AML-193 (cell line): ENCODE results near the gene TEK.
"Not testable (repeated sequence)": the region's sequence is repeated elsewhere in the genome, so short reads cannot be mapped to it uniquely, and the experiment has no call there.

ENCODE experiments used
- DNase-seq, 2 experiments: peaks; one replicate each; lab custom pipeline; 2025; lab: John Stamatoyannopoulos, UW

Gene TEK

DNA sequence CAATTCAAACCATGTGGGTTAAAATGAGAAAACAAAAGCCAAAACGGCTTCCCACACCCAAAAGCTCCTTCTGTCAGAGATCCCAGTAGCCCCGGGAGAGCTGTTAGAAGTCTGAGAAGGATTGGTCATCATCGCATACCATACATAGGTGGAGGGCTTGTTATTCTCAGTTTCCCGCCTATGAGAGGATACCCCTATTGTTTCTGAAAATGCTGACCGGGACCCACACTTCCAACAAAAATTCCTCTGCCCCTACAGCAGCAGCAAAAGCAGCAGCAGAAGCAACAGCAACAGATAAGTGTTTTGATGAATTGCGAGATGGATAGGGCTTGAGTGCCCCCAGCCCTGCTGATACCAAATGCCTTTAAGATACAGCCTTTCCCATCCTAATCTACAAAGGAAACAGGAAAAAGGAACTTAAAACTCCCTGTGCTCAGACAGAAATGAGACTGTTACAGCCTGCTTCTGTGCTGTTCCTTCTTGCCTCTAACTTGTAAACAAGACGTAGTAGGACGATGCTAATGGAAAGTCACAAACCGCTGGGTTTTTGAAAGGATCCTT lies at the start of gene TEK:
TSS of gene TEK (plus strand) at position 245 of the 561 bp plus-strand sequence. CDS start 366 bp downstream, outside the sequence.
- DNase-seq, result no peak

GRCh38 chr9:27059412-27059811 lies 49.6 kb upstream of the TEK start:
- DNase-seq, result no peak

GRCh38 chr9:27059907-27060306 lies 49.1 kb upstream of the TEK start:
- DNase-seq, result no peak

DNA sequence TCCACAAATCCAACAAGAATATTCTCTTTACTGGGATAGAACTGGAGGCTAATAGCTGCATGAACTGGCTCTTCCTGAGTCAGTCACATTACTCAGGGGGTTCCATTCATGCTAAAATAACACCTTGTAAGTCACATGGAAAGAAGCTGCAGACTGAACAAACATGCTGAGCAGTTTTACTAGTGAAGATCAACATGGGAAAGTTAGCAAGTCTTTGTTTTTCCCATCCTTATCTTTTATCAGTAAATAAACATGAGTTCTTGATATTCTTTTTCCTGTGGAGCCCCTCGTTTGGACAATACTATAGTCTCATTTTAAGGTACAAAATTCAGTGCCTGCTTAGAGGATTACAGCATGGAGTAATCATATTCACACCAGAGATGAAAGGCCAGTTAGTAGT lies 43.7 kb upstream of the TEK start:
- DNase-seq, result no peak

GRCh38 chr9:27073841-27074728 lies 34.9 kb upstream of the TEK start:
- DNase-seq, result no peak

DNA sequence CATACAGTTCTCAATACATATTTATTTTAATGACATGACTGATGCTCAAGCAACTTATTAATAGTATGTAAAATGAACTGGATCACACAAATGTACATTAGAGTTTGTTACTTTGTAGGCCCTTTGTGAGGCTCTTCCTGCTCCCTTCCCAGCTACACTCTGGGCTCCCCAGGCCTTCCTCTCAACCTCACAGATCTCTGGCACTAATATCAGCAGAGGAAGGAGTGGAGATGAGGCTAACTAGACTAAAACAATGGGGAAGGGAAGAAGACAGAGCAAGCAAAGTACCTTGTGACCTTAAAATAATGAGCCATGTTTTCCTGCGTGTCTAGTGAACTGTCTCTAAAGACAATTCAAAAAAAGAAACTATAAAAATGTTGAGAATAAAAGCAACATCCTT lies 30.3 kb upstream of the TEK start:
- DNase-seq, result no peak

GRCh38 chr9:27085456-27085855 lies 23.6 kb upstream of the TEK start:
- no peak for DNase-seq

- DNase-seq, result no peak
These were observed 22.0 kb upstream of the TEK start for GRCh38 chr9:27086818-27087680.

DNA sequence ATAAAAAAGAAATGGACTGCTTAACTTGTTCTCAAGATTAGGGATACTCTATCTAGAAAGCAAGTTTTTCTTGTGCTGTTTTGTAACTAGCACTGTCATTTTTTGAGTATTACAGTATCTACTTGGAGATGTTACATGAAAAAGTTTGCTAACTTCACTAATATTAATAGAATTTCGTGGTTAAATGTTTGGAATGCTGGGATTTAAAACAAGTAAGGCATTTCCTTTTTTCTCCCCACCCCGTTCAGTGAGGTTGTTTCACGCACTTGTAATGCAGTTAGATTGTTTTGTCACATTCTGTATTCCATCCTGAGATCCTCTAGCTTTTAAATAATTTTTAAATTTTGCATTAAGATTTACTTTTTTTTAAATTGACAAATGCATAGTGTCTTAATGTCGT lies 20.0 kb upstream of the TEK start:
- no peak for DNase-seq

GRCh38 chr9:27089706-27090105 lies 19.3 kb upstream of the TEK start:
- no peak for DNase-seq

DNA sequence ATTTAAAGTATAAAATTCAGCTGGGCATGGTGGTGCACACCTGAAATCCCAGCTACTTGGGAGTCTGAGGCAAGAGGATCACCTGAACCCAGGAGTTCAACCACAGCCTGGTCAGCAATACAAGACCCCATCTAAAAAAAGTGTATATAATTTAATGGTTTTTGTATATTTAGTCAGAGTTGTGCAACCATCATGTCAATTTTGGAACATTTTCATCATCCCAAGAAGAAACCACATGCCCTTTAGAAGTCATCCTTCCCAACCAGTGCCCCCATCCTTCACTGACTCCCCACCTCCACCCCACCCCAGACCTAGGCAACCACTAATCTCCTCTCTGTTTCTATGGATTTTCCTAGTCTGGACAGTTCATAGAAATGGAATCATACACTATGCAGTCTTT lies 18.8 kb upstream of the TEK start:
- DNase-seq, result no peak

GRCh38 chr9:27090711-27091110 lies 18.3 kb upstream of the TEK start:
- no peak for DNase-seq

- not testable (repeated sequence) for DNase-seq
These were observed 16.5 kb upstream of the TEK start for GRCh38 chr9:27092496-27092895.

GRCh38 chr9:27093384-27094067 lies 15.5 kb upstream of the TEK start:
- DNase-seq, result not testable (repeated sequence)

DNA sequence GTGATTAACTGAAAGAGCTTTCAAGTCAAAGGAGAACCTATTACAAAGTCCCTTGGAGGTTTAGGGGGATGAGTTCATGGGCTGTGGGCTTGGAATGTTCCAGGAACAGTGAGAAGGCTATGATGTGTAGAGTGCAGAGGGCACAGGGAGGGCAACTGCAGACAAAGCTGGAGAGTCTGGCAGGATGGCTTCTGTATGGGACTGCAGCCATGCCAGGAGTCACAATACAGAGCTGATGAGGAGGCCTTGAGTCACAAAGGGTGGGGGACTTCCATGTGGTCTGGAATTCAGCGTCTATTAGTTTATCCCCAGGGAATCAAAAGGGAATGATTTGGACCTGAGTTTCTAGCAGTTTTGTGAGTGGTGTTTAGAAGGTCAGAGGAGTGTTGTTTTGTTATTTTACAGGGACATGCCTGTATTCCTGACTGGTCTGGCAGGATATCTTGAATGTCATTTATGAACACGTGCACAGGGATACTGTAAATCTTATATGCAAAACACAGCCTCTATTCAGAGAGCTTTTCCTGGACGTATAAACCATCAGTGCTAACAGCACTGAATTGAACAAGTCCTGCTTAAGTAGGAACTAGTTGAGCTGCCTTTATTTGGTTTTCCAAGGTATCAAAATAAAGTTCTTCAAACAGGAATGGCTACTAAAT lies 14.3 kb upstream of the TEK start:
- DNase-seq, result no peak

GRCh38 chr9:27107241-27107640 lies 1.8 kb upstream of the TEK start:
- no peak for DNase-seq

- no peak for DNase-seq
These were observed 596 bp downstream of the TEK start for GRCh38 chr9:27109621-27110020.

DNA sequence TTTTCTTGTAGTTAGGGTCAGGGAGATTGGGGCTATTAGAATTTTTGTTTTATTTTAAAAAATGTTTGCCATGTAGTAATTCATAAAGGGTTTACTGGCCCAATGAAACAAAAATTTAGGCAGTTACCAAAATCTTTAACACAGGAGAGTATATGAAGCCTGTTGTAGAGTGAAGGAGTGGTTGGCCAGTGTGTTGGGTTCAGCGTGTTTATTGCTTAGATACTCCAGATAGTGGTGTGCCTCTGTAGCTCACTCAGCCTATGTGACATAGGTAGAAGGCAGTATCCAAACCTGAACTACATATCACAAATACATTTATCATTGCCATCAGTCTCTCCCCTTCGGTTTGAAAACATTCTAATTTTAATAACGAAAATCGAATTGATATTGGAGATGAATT lies 1.2 kb downstream of the TEK start:
- DNase-seq, result no peak

- DNase-seq, result no peak
These were observed 3.2 kb downstream of the TEK start for GRCh38 chr9:27112235-27112634.

- DNase-seq, result no peak
These were observed 8.6 kb downstream of the TEK start for GRCh38 chr9:27117489-27118135.

DNA sequence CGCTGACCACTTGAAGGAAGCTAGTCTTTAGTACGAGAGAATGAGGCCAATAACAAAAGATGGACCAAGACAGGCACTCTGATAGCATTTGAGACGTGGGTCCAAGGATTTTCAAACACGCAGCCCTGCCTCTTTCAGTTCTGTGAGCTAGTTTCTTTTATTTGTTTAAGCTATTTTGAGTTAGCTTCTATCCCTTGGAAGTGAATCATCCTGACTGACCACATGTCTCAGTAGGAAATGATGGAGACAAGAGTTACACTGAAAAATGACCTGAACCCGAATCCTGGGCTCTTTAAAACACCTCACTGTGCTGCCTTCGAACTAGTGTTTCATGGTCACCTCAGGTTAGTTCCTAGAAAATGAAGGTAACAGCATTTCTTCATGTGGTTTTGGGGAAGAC lies 9.9 kb downstream of the TEK start:
- no peak for DNase-seq
